Adrenal gland (tissue), 5 donors: Measurements from ENCODE around the gene NOVA2.

Experiments used
- POLR2A ChIP-seq, 2 donors: fragments of 450-650 bp; IDR thresholded peaks; one replicate each; pipeline ENCODE4 v1.6.1; 2017; ENCODE audit warnings: antibody characterized with exemption in 2 of 2, mild to moderate bottlenecking in 2 of 2, moderate library complexity in 1 of 2
- TF ChIP-seq, protein P1 (sequence below), 6 experiments: fragments of 450-650 bp in 4 of 6; fragments of 200-600 bp in 2 of 6; sonication (generic) in 1 of 6; IDR thresholded peaks; 1 replicate in 5 of 6; 2 replicates in 1 of 6; pipeline versions ENCODE4 v1.5.1 to v1.8.0; 2016 to 2021; ENCODE audit warnings: antibody characterized with exemption in 6 of 6, mild to moderate bottlenecking in 2 of 6, moderate library complexity in 1 of 6
- donor health status: DM: no; HTN: no; CAD: no.

- no peak for TF ChIP-seq POLR2A (IDR thresholded peaks at IDR 0.05)
- TF ChIP-seq, protein P1, sequence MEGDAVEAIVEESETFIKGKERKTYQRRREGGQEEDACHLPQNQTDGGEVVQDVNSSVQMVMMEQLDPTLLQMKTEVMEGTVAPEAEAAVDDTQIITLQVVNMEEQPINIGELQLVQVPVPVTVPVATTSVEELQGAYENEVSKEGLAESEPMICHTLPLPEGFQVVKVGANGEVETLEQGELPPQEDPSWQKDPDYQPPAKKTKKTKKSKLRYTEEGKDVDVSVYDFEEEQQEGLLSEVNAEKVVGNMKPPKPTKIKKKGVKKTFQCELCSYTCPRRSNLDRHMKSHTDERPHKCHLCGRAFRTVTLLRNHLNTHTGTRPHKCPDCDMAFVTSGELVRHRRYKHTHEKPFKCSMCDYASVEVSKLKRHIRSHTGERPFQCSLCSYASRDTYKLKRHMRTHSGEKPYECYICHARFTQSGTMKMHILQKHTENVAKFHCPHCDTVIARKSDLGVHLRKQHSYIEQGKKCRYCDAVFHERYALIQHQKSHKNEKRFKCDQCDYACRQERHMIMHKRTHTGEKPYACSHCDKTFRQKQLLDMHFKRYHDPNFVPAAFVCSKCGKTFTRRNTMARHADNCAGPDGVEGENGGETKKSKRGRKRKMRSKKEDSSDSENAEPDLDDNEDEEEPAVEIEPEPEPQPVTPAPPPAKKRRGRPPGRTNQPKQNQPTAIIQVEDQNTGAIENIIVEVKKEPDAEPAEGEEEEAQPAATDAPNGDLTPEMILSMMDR (IDR thresholded peaks at IDR 0.05): no peak
These were observed 12.9 kb downstream of the NOVA2 start for GRCh38 chr19:45960595-45961235.
